Measurements from ENCODE around the gene UXT. TPM values are rescaled to one million over a fixed set of nuclear protein-coding genes. Genes with fewer than 3 reads are reported as not detected.

UXT gene
- total and polyA plus RNA-seq, 2 donors (not counting 3 experiments of a cell fraction or from before 2014, with no cell fraction given) = 91.2 to 153 TPM

DNA sequence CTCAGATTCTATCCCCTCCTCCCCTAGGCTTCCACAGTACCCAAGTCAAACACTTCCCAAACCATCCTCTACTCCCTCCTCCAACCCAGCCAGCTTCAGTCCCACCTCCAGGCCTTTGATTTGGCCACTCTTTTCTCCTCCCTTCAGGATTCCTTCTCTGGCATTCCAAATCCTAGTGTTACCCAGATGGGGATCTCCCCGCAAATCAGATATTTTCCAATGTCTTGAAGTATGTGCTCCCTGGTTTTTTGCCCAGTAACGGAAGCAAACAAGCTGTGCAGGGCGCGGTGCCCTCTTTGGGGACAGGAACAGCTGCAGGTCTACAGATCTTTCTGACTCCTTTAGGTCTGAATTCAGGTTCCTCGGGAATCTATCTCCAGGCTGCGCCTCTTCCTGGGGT, 37.1 kb downstream of the UXT start:
- DNase-seq (ENCODE audit: low read depth, low spot score) (no peak), FAIRE-seq (no peak)
- POLR2A ChIA-PET = no interaction called here
- CTCF ChIA-PET = no interaction called here
- H3K27ac ChIP-seq (ENCODE audit: insufficient read depth, low read depth, low read length) = no peak overlapping the region
- H3K36me3 ChIP-seq (ENCODE audit: control insufficient read depth in 2 of 2, extremely low read depth in 1 of 2, insufficient read depth in 2 of 2, low read length in 2 of 2) = no peaks in the 10 kb centered on the region
- H3K79me2 ChIP-seq (ENCODE audit: control insufficient read depth, insufficient read depth, low read length) = no peaks in the 10 kb centered on the region
- peaks cover 5 to 8% of the 10 kb centered on the region in 2 experiments for H3K27me3 ChIP-seq (ENCODE audit: control insufficient read depth in 2 of 2, insufficient read depth in 2 of 2, low read length in 2 of 2)
- peaks cover 3% of the 10 kb centered on the region for H3K4me1 ChIP-seq (ENCODE audit: control insufficient read depth, extremely low read depth, insufficient read depth, low read length)
- H3K4me3 ChIP-seq (replicated peaks in 1 of 3; ENCODE audit: insufficient read depth in 1 of 3, low read depth in 1 of 3, low read length in 3 of 3) = no peak overlapping the region
- H3K9me3 ChIP-seq (replicated peaks; ENCODE audit: control insufficient read depth, insufficient read depth, low read length) = no peaks in the 10 kb centered on the region
- TF ChIP-seq JUN (IDR thresholded peaks at IDR 0.05; ENCODE audit: borderline replicate concordance, insufficient read depth, insufficient read length, low read depth) = no peak
- TF ChIP-seq, protein P1, sequence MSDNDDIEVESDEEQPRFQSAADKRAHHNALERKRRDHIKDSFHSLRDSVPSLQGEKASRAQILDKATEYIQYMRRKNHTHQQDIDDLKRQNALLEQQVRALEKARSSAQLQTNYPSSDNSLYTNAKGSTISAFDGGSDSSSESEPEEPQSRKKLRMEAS (IDR thresholded peaks at IDR 0.05; ENCODE audit: insufficient read depth, insufficient read length) = no peak
- TF ChIP-seq, protein P2, sequence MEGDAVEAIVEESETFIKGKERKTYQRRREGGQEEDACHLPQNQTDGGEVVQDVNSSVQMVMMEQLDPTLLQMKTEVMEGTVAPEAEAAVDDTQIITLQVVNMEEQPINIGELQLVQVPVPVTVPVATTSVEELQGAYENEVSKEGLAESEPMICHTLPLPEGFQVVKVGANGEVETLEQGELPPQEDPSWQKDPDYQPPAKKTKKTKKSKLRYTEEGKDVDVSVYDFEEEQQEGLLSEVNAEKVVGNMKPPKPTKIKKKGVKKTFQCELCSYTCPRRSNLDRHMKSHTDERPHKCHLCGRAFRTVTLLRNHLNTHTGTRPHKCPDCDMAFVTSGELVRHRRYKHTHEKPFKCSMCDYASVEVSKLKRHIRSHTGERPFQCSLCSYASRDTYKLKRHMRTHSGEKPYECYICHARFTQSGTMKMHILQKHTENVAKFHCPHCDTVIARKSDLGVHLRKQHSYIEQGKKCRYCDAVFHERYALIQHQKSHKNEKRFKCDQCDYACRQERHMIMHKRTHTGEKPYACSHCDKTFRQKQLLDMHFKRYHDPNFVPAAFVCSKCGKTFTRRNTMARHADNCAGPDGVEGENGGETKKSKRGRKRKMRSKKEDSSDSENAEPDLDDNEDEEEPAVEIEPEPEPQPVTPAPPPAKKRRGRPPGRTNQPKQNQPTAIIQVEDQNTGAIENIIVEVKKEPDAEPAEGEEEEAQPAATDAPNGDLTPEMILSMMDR (IDR thresholded peaks at IDR 0.05; ENCODE audit: extremely low read depth in 1 of 2, insufficient read depth in 1 of 2, low read depth in 1 of 2, low read length in 2 of 2) = no peak
- TF ChIP-seq FOS (IDR thresholded peaks at IDR 0.05; ENCODE audit: borderline replicate concordance, insufficient read depth, low read length) = no peak
- TF ChIP-seq EZH2 (IDR thresholded peaks at IDR 0.05; ENCODE audit: borderline replicate concordance, low read depth, low read length, severe bottlenecking) = no peak
- TF ChIP-seq MYC (IDR thresholded peaks at IDR 0.05; ENCODE audit: low read depth, low read length) = no peak
- no peak for TF ChIP-seq GATA2 (IDR thresholded peaks at IDR 0.05; ENCODE audit: insufficient read depth, insufficient read length, low read depth, low read length)
- TF ChIP-seq POLR2A (IDR thresholded peaks at IDR 0.05; ENCODE audit: low read depth, low read length) = no peak
- TF ChIP-seq POLR2AphosphoS5 (IDR thresholded peaks at IDR 0.05; ENCODE audit: insufficient read depth, low read depth, low read length) = no peak
- dilution Hi-C loops (cut with MboI; ENCODE audit: extremely low pct_ligation_motif_present, low sequenced_read_pairs) = no loop called here
- no peak overlapping the region for H3K9ac ChIP-seq (replicated peaks; ENCODE audit: extremely low read depth, insufficient read depth, low read length)
- intact Hi-C loops (cut with micrococcal nuclease) = loop anchor here (5.0 kb wide), 1 partner anchor 60 kb away; the partner anchor contains the start of gene ARAF
- BruUV-seq (replicated peaks) = no TSS peak
- H3K4me2 ChIP-seq (ENCODE audit: insufficient read depth, low read length) = no peak overlapping the region
- no peaks in the 10 kb centered on the region for H3K9me1 ChIP-seq (replicated peaks; ENCODE audit: control insufficient read depth, extremely low read depth, insufficient read depth, low read length)
- H4K20me1 ChIP-seq (replicated peaks; ENCODE audit: control insufficient read depth, extremely low read depth, insufficient read depth, low read length) = no peaks in the 10 kb centered on the region
- H2AFZ ChIP-seq (ENCODE audit: low read depth, low read length) = no peak overlapping the region

Data from endothelial cell of umbilical vein (primary cell).